ENCODE measurements around the gene MELK. TPM values are rescaled to one million over a fixed set of nuclear protein-coding genes. Genes with fewer than 3 reads are reported as not detected.
A peak's percentile ranks its signal among the peaks of the same experiment; 100 is the strongest.
"Not testable (repeated sequence)": the region's sequence is repeated elsewhere in the genome, so short reads cannot be mapped to it uniquely, and the experiment has no call there.

MELK gene
- 10 to 100 TPM; 55.1 to 57.1 TPM for total RNA-seq

DNA sequence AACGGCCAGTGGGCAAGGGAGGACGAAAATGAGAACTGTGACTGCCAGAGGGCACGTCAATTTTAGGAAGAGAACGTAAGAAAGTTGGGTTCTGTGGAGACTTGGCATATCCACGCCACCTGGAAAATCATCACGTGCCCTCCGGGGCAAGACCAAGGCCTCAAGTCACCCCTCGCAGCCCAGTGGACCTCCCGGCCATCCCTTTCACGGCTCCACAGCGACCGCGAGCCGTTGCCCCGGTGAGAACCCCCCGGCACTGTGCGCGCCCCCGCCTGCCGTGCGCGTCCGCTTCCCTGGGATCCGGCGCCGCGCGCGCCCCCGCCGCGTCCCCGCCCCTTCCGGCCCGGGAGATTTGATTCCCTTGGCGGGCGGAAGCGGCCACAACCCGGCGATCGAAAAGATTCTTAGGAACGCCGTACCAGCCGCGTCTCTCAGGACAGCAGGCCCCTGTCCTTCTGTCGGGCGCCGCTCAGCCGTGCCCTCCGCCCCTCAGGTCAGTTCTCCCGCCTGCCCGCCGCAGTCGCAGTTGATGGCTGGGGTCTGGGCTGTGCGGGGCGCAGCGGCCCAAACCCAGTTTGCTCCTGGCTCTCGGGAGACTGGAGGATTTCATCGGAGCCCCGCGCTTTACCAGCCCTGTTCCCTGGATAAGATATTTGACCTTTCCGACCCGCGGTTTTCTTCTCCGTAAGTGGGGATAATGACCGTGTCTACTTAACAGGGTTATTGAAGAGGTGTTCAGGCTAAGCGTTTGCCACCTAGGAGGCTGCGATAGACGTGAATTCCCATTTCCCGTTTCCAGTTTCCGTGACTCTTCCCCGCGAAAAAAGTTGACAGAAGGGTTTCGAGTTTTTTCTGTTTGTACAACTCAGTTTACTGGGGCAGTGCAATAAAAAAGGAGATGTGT lies at the start of gene MELK:
Gene MELK (plus strand): TSS at position 381 of the 904 bp plus-strand sequence. CDS start 8,787 bp downstream, outside the sequence.
- H3K9me3 Mint-ChIP-seq, result no peaks in the 10 kb centered on the region
- DNase-seq (ENCODE audit: low spot score in 2 of 2) (peak; percentile 87 to 93), ATAC-seq (peak; percentile 82 to 93)
- peaks cover 22 to 36% of the 10 kb centered on the region in 2 donors for H3K36me3 Mint-ChIP-seq
- peak within 1 kb of the TSS; percentile 93 to 94 for H3K27ac Mint-ChIP-seq

DNA sequence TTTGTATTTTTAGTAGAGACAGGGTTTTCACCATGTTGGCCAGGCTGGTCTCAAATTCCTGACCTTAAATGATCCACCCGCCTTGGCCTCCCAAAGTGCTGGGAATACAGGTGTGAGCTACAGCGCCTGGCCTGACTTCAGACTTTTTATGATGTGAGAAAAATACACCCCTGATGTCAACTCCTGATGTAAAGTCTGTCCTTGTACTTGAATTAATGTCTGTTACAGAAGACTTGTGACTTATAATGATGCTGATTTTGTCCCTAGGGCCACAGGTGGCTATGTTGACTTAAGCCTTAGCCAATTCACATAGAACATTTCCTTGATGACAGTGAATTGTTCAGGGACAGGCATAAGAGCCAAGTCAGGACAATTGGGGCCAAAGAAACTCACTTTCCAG lies 42.5 kb upstream of the MELK start:
- H3K9me3 Mint-ChIP-seq, result no peaks in the 10 kb centered on the region
- ATAC-seq (no peak), DNase-seq (ENCODE audit: low spot score in 2 of 2) (no peak)
- H3K27ac Mint-ChIP-seq, result no peak overlapping the region
- no peaks in the 10 kb centered on the region for H3K36me3 Mint-ChIP-seq

DNA sequence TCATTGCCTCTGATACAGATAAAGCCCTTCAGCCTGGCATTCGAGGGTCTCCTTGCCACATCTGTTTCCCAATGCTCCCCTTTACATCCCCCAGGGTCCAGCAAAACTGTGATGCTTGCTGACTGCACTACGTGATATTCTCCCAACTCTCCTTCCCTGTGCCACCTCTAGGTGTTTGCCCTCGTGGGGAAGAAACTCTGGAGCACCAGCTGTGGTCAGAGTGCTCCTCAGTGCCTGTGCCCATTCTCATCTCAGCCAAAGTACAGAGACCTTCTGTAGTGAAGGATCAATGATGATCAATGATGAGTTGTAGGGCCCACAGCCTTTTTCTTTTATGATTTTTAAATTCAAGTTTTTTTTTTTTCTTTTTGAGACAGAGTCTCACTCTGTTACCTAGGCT lies 40.3 kb upstream of the MELK start:
- Mint-ChIP-seq H3K27ac (no peak overlapping the region), H3K36me3 (no peaks in the 10 kb centered on the region), H3K9me3 (no peaks in the 10 kb centered on the region)
- ATAC-seq (no peak), DNase-seq (ENCODE audit: low spot score in 2 of 2) (no peak)

DNA sequence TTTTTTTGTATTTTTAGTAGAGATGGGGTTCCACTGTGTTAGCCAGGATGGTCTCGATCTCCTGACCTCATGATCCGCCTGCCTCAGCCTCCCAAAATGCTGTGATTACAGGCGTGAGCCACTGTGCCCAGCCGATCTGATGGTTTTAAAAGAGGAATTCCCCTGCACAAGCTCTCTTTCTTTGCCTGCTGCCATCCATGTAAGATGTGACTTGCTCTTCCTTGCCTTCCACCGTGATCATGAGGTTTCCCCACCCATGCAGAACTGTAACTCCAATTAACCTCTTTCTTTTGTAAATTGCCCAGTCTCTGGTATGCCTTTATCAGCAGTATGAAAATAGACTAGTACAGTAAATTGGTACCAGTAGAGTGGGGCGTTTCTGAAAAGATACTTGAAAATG lies 39.0 kb upstream of the MELK start:
- ATAC-seq; H3K9me3 Mint-ChIP-seq; H3K27ac Mint-ChIP-seq; DNase-seq (ENCODE audit: low spot score in 2 of 2); H3K36me3 Mint-ChIP-seq: not testable (repeated sequence)

DNA sequence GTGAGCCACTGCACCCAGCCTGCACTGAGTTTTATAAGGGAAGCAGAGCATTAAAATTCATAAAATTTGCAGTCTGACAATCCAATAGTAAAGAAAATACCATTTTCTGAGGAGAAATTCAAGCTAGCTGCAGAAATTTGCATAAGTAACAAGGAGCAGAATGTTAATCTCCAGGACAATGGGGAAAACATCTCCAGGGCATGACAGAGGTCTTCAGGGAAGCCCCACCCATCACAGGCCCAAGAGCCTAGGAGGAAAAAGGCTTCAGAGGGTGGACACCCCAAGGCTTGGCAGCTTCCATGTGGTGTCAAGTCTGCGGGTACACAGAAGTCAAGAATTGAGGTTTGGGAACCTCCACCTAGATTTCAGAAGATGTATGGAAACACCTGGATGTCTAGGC lies 37.6 kb upstream of the MELK start:
- ATAC-seq, result no peak
- Mint-ChIP-seq H3K27ac (no peak overlapping the region), H3K9me3 (no peaks in the 10 kb centered on the region), H3K36me3 (no peaks in the 10 kb centered on the region)
- DNase-seq (ENCODE audit: low spot score in 2 of 2), result no peak

DNA sequence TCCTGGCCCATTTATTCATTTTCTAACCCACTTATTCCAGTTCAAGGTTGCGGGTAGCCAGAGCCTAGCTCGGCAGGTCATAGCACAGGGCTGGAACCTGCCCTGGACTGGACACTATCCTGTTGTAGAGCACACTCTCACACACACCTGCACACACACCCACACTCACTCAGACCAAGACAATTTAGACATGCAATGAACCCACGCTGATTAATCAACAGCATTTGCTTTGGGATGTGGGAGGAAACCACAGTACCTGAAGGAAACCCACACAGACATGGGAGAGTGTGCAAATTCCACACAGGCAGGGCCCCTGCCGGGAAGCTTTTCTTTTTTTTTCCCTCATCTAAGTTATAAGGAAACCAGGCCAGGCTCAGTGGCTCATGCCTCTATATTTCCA lies 34.8 kb upstream of the MELK start:
- Mint-ChIP-seq H3K9me3 (no peaks in the 10 kb centered on the region), H3K36me3 (no peaks in the 10 kb centered on the region), H3K27ac (no peak overlapping the region)
- DNase-seq (ENCODE audit: low spot score in 2 of 2) (no peak), ATAC-seq (no peak)

DNA sequence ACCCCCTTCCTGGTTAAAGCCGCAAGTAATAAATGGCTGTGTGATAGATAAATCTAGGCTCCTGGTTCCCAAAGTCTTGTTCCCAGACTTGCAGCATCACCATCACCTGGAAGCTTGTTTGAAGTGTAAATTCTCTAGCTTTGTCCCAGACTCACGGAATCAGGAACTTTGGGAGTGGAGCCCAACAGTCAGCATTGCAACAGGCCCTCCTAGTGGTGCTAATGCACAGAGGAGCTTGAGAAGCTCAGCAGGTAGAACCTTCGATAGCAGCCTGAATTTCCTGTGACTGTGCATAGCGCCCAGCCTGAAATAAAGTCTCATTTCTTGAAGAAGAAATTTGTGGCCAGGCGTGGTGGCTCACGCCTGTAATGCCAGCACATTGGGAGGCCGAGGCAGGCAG lies 30.3 kb upstream of the MELK start:
- no peak for ATAC-seq
- Mint-ChIP-seq H3K36me3 (no peaks in the 10 kb centered on the region), H3K9me3 (no peaks in the 10 kb centered on the region), H3K27ac (no peak overlapping the region)
- no peak for DNase-seq (ENCODE audit: low spot score in 2 of 2)

DNA sequence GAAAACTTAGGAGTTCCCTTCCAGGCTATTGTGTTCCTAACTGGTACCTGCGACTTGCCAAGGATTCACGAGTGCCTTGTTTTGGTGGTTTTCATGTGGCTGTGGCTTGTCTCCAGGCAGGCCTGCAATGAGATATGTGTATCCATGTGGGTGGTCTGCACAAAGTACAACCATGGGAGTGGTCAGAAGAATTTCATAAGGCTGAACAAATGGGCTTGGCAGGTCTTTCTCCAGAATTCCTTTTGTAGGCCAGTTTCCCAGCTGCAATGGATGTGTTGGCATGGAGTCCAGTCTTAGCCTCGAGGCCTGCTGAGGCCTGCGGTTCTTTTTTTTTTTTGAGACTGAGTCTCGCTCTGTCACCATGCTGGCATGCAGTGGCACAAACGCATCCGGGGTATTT lies 28.8 kb upstream of the MELK start:
- no peaks in the 10 kb centered on the region for H3K36me3 Mint-ChIP-seq
- no peak for DNase-seq (ENCODE audit: low spot score in 2 of 2)
- H3K27ac Mint-ChIP-seq, result no peak overlapping the region
- ATAC-seq, result no peak
- no peaks in the 10 kb centered on the region for H3K9me3 Mint-ChIP-seq

DNA sequence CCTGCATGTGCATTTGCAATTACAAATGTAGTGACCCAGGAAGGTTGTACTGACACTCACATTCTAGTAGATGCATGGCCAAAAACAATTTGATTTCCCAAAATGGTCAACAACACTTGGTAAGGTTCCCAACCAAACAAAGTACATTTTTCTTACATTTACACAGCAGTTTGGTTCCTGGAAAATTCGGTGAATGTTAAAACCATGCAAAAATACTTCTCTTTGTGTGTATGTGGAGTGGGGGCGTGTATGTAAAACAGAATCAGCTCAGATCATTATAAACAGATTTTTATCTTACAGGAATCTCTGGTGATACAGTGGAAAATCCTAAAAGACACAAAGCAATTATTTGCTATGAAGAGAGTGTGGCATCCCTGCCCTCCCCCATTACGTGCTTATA lies 25.1 kb upstream of the MELK start:
- Mint-ChIP-seq H3K27ac (no peak overlapping the region), H3K9me3 (no peaks in the 10 kb centered on the region), H3K36me3 (no peaks in the 10 kb centered on the region)
- no peak for DNase-seq (ENCODE audit: low spot score in 2 of 2)
- ATAC-seq, result no peak

DNA sequence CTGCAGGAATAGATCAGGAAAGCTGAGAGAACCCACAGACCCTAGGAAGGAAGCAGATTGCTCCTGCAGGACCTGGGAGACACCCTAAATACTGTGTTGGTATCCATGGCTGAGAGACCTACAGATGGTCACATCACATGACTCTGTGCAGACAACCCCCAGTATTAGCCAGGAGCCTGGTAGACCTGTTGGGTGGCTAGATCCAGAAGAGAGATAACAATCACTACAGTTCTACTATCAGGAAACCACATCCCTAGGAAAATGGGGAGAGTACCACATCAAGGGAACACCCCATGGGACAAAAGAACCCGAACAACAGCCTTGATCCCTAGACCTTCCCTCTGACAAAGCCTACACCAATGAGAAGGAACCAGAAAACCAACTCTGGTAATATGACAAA lies 24.2 kb upstream of the MELK start:
- H3K36me3 Mint-ChIP-seq, result no peaks in the 10 kb centered on the region
- no peaks in the 10 kb centered on the region for H3K9me3 Mint-ChIP-seq
- no peak overlapping the region for H3K27ac Mint-ChIP-seq
- ATAC-seq (no peak), DNase-seq (ENCODE audit: low spot score in 2 of 2) (no peak)

DNA sequence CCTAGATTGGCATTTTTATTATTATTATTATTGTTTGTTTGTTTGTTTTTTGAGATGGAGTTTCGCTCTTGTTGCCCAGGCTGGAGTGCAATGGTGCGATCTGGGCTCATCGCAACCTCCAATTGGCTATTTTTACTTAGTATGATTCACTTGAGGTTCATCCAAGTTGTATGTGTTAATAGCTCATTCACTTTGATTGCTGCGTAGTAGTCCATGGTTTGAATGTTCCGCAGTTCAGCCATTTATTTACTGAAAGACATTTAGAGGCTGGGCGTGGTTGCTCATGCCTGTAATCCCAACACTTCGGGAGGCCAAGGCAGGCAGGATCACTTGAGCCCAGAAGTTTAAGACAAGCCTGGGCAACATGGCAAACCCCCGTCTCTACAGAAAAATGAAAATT lies 22.6 kb upstream of the MELK start:
- no peaks in the 10 kb centered on the region for H3K36me3 Mint-ChIP-seq
- no peak for DNase-seq (ENCODE audit: low spot score in 2 of 2)
- no peaks in the 10 kb centered on the region for H3K9me3 Mint-ChIP-seq
- no peak overlapping the region for H3K27ac Mint-ChIP-seq
- no peak for ATAC-seq

DNA sequence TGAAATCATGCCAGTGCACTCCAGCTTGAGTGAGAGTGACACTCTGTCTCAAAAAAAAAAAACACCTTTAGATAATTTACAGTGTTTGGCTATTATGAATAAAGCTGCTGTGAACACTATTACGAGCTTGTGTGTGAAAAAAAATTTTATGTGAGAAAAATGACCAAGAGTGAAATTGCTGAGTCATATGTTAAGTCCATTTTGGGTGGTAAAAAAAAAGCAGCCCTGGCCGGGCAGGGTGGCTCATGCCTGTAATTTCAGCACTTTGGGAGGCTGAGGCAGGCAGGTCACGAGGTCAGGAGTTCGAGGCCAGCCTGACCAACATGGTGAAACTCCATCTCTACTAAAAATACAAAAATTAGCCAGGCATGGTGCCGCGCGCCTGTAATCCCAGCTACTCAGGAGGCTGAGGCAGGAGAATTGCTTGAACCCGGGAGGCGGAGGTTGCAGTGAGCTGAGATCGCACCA lies 22.0 kb upstream of the MELK start:
- not testable (repeated sequence) for DNase-seq (ENCODE audit: low spot score in 2 of 2); H3K9me3 Mint-ChIP-seq; H3K27ac Mint-ChIP-seq; H3K36me3 Mint-ChIP-seq
- ATAC-seq, result peak in 1 of 2 donors; percentile 5

DNA sequence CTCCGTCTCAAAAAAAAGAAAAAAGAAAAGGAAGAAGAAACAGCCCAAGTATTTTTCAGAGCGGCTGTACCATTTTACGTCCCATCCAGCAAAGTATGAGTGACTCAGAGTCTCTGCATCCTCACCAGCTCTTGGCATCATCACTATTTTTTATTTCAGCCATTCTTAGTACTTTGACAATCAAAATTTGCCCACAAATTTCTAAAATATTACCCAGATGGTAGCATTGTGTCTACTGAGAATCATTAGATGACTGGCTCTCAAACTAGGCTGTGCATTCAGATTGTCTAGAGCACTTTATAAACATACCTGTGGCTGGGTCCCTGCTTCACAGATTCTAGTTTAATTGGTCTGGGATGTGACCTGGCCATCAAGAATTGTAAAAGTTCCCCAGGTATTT lies 21.6 kb upstream of the MELK start:
- Mint-ChIP-seq H3K27ac (no peak overlapping the region), H3K36me3 (no peaks in the 10 kb centered on the region), H3K9me3 (no peaks in the 10 kb centered on the region)
- no peak for DNase-seq (ENCODE audit: low spot score in 2 of 2)
- ATAC-seq, result no peak

DNA sequence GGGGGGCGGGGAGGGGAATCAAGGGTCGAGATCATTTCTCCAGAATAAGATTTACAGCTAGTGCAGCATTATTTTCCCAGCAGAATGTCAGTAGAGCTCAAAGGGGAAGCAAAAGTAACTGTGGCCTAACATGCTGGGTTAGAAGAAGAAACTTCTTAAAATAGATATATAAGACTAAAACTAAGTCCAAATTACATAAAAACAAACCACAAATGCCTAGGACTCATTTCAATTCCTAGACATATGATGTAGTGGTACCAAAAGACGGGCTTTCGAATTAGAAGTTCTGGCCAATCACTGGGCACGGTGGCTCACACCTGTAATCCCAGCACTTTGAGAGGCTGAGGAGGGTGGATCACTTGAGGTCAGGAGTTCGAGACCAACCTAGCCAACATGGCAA lies 20.8 kb upstream of the MELK start:
- no peak for DNase-seq (ENCODE audit: low spot score in 2 of 2)

DNA sequence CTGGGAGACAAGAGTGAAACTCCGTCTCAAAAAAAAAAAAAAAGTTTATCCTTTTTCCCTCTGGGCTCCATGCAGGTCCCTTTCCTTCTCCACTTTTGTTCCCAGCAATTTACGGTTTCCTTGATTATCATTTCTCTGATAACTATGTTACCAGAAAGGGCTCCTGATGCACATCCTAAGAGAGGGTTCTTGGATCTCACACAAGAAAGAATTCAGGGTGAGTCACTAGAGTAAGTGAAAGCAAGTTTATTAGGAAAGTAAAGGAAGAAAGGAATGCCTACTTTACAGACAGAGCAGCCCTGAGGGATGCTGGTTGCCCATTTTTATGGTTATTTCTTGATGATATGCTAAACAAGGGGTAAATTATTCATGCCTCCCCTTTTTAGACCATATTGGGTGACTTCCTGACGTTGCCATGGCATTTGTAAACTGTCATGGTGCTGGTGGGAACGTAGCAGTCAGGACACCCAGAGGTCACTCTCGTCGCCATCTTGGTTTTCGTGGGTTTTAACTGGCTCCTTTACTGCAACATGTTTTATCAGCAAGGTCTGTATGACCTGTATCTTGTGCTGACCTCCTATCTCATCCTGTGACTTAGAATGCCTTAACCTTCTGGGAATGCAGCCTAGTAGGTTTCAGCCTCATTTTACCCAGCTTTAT lies 13.5 kb upstream of the MELK start:
- DNase-seq (ENCODE audit: low spot score in 2 of 2) (no peak), ATAC-seq (no peak)
- Mint-ChIP-seq H3K27ac (no peak overlapping the region), H3K9me3 (no peaks in the 10 kb centered on the region), H3K36me3 (no peaks in the 10 kb centered on the region)

More for the DNA sequence above, 20.8 kb upstream of the MELK start:
- Mint-ChIP-seq H3K27ac (no peak overlapping the region), H3K9me3 (no peaks in the 10 kb centered on the region), H3K36me3 (no peaks in the 10 kb centered on the region)
- no peak for ATAC-seq

DNA sequence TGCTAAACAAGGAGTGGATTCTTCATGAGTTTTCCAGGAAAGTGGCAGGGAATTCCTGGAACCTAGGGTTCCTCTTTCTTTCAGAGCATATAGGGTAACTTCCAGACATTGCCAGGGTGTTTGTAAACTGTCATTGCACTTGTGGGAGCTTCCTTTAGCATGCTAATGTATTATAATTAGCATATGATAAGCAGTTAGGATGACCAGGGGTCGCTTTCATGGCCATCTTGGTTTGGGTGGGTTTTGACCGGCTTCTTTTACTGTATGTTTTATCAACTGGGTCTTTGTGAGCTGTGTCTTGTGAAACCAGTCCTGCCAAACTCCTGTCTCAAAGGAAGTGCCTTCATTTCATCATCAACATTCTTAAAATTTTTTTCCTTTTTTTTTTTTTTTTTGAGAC lies 11.9 kb upstream of the MELK start:
- Mint-ChIP-seq H3K36me3 (no peaks in the 10 kb centered on the region), H3K27ac (no peak overlapping the region), H3K9me3 (no peaks in the 10 kb centered on the region)
- DNase-seq (ENCODE audit: low spot score in 2 of 2), result no peak
- ATAC-seq, result no peak

DNA sequence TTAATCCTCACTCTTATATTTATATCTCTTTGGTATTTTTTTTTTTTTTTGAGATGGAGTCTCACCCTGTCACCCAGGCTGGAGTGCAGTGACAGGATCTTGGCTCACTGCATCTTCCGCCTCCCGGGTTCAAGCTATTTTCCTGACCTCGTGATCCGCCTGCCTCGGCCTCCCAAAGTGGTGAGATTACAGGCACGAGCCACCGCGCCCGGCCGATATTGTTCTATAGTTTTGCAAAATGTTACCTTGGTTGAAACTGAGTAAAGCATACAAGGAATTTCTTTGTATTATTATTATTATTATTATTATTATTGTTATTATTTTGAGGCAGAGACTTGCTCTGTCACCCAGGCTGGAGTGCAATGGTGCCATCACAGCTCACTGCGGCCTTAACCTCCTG lies 9.9 kb upstream of the MELK start:
- not testable (repeated sequence) for ATAC-seq, H3K9me3 Mint-ChIP-seq

DNA sequence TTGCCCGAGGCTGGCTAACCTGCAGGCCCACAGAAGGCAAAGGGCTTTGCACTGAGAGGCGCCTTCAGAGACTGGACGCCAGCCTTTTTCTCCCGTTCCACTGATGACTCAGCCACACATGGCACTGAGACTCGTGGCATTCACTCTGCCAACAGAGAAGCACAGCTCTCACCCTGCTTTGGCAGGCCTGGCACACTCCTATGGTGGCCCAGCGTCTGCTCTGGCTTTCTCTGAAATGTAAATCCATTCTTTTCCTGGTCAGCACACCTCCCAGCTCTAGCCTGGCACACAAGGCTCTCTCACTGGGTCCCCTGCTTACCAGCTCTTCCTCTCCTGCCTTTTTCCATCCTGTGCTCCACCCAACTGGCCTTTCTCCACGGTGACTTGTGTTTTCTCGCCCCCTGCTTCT lies 5.9 kb upstream of the MELK start:
- H3K27ac Mint-ChIP-seq, result peak overlapping the region in 1 of 2 donors; percentile 77
- no peaks in the 10 kb centered on the region for H3K36me3 Mint-ChIP-seq
- H3K9me3 Mint-ChIP-seq, result no peaks in the 10 kb centered on the region
- ATAC-seq, result no peak
- DNase-seq (ENCODE audit: low spot score in 2 of 2), result no peak

More for the DNA sequence above, 9.9 kb upstream of the MELK start:
- DNase-seq (ENCODE audit: low spot score in 2 of 2); H3K36me3 Mint-ChIP-seq; H3K27ac Mint-ChIP-seq: not testable (repeated sequence)
